Cerebellar cortex (tissue), 1 donor: ENCODE data around the gene CHMP6.

Source experiments
- DNase-seq: peaks from one replicate; pipeline ENCODE4 v3.0.0-alpha.2; 2015; ENCODE audit warnings: low spot score

CHMP6 gene

DNA sequence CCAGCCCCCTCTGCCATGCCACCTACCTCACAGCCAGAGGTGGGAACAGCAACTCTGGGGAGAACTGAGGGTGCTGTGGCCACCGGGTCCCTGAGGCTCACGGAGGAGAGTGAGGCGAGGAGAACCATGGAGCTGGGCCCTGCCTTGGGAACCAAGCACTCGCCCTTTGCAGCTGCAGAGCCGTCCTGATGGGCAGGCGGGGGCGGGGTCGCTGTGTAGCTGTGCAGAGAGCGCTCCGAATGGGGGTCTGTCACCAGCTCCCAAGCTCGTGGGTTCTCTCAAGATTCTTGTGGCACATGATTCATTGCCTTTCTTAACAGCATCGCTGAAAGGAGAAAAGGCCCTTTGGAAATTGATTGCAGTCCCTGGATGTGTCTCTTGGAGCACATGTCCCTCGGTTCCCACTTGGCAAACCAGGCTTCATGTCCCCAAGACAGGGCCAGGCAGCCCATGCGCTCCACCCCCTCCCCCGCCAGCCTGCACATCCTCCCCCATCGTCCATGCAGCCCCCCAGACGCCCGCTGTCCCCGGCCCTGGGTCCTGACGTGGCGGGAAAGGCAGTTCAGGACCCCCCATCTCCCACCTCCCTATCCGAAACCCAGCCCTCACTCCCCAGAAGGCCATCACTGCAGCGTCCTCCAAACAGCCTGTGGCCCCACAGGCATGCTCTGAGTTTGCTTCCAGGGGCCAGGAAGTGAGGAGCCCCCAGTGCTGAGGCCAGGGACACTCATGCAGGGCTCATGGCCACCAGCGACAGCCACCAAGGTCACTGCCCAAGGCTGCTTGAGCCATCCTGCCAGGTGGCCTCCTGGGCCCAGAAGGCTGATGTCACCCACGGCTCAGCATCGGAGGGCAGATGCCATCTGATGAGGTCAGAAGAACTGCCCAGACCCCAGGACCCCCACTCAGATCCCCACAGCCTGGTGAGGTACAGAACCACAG is 20.6 kb upstream of the CHMP6 start:
- DNase-seq: no peak

DNA sequence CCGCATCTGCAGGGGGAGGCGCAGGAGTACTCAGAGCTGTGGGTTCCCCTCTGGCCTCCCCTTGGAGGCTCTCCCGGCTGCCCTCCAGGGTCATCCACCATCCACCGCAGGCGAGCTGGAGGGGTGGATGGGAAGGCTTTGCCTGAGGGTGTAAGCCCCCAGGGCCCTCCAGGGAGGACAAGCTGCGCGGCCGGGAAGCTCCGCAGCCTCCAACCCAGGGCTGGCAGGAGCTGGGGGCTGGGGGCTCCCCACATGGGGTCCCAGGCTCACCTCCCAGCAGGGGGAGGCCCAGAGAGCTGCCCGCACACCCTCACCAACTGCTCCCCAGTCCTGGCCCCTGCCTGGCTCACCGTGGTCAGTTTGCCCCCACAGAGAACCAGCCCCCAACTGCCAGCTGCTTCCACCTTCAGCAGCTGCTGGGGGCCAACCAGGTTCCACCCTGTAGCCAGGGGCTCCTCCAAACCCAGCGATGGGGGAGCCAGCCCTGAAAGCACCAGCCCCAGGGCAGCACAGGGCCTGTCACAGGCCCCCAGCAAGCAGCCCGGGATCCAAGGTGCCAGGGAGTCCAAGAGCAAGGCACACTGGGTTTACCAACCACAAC is 19.8 kb upstream of the CHMP6 start:
- no peak for DNase-seq

DNA sequence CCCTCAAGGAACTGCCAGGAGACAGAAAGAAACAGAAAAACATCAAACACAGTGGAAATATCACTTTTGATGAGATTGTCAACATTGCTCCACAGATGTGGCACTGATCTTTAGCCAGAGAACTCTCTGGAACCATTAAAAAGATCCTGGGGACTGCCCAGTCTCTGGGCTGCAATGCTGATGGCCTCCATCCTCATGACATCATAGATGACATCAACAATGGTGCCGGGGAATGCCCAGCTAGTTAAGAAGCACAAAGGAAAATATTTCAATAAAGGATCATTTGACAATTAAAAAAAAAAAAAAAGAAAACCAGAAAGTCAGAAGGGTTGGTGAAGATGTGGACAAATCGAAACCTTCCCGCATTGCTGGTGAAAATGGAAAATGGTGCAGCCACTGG is 14.9 kb upstream of the CHMP6 start:
- DNase-seq: no peak

DNA sequence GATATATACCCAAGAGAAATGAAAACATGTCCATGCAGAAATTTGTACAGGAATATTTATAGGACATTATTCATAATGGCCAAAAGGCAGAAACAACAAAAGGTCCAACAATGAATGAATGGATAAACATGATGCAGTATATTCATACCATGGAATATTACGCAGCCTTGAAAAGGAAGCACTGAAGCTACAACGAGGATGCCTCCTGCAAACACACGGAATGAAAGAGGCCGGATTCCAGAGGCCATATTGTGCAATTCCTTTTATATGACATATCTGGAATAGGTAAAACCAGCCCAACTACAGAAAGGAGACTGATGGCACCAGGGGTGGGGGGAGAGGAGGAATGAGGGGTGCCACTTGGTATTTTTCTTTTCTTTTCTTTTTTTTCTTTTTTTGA is 14.5 kb upstream of the CHMP6 start:
- no peak for DNase-seq

DNA sequence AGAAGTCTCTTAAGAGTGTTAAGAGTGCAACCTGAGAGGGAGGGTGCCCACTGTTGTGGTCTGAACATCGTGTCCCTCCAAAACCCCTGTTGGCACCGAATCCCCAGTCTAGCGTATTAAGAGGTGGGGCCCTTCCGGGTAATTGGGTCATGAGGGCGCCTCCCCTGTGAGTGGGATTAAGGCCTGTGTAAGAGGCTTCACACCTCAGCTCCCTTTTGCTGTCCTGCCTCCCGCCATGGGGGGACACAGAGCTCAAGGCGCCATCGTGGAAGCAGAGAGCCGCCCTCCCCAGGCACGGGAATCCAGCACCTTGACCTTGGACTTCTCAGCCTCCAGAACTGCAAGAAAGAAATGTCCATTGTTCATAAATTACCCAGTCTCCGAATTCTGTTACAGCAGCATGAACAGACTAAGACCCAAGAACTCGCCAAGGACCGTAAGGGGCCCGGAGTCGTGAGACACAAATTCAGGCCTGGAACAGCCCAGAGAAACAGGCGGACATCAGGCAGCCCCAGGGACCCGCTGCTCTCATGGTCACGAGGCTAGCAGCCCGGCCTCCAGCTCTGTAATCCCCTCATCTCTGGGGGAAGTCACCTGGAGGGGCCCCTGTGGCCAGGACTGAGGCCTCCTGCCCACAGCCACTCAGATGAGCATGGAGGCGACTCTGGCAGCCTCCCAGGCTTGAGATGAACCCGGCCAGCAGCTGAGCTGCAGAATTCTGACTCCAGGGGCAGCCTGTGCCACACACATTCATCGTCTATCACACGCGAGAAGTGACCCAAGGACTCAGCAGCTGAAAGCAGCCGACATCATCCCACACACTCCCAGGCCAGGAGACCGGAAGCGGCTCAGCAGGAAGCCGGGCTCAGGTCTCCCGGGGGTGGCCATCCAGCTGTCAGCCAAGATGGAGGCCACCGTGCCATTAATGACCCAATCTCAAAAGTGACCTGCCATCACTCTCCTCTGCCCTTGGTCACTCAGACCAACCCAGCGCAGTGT is 12.8 kb upstream of the CHMP6 start:
- no peak for DNase-seq

DNA sequence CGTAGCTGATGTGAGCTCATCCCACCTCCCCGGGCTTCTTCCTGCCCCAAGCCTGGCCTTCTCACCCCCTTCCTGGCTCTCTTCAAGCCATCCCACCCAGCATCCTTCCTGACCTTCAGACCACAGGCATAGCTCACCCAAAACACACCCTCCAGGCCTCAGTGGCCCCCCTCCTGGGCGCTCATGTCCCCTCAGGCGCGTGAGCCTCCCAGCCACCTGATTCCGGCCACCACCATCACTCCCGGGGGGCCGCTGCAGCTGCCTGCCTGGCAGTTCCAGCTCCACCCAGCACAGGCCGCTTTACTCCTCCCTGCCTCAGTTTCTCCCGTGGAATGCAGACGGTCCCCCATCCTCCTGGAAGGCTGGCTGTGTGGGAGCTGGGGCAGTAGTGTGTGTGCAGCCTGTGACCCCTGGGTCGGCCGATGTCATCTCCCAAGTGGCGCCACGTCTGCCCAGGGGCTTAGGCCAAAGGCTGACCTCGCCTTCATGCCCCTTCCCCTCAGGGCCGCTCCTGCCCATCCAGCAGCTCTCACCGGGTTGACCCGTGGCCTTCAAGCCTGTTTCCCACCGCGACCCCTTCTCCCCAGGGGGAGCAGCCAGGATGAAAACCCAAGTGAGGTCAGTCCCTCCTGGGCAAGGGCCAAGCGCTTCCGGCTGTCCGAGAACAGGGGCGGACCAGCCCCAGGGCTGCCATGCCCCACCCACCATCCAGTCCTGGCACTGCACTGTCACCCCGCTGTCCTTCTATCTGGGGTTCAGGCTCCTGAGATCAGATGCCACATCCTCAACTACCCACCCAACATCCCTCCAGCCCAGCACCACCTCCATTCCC is 11.9 kb upstream of the CHMP6 start:
- no peak for DNase-seq

DNA sequence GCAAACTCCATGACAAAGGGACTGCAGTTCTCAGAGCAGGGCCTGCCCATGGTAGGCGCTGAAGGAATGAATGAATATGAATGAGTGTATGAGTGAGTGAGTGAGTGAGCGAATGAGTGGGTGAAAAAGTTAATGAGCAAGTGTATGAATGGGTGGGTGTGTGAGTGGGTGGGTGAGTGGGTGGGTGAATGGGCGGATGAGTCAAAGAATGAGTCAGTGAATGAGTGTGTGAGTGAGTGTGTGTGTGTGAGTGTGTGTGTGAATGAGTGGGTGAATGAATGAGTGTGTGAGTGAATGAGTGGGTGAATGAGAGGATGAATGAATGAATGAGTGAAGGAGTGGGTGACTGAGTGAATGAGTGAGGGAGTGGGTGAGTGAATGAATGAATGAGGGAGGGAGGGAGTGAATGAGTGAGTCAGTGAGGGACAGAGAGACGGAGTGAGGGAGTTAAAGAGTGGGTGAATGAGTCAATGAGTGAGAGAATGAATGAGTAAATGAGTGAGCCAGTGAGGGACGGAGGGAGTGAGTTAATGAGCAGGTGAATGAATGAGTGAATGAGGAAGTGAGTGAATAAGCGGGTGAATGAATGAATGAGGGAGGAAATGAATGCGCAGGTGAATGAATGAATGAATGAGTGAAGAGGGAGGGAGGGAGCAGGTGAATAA is 11.1 kb upstream of the CHMP6 start:
- no peak for DNase-seq

DNA sequence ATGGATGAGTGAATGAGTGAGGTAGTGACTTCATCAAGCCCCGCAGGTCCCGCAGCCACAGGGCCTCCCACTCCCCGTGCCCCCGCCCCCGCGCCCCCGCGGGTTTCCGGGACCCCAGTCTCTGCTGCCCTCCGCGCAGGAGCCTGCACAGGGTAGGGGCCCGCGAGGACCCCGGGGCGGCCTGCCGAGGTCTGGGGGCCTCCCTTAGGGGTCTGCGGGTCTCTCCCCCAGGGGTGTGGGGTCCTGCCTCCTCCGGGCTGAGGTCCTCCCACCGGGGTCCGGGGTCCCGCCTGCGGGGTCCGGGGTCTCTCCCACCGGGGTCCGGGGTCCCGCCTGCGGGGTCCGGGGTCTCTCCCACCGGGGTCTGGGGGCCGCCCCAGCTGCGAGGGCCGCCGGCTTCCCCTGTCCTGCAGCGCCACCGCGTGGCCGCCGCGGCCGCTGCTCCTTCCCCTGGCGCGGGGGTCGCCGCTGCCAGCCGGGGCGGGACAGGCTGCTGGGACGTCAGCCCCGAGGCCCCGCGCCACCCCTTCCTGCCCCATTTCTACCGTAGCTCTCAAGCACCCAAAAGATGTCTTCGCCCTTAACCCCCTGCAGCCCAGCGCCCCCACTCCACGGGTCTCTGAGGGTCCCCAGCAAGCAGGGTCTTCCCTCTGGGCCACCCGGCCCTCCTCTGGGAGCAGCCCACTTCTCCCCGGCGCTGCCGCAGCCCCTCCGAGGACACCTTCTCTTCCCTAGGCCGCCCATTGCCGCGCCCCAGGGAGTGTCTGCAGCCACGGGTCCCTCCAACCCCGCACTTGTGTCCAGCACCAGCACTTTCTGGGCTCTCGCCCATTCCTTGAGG is 10.4 kb upstream of the CHMP6 start:
- no peak for DNase-seq

DNA sequence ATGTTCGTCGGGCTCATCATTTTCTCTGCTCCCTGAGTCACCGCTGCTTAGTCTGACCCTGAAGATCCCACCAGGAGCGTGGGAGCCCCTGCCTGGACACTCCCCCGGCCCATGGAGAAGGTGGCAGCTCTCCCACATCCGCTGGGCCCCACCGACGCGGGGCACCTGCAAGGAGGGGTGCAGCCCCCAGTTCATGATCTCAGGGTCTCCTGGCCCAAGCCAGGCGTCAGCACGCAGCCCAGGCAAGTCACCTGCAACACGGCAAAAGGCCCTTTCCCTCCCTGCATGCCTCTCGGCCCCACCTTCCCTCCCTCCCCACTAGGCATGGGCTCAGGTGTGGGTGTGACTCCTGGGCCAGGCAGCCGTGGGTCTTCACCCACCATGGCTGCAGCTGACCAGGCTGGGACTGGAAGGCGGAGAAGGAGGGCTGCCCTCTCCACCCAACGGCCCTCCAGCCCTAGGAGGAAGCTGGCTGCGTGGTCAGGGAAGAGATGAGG is 9.7 kb upstream of the CHMP6 start:
- DNase-seq: no peak

DNA sequence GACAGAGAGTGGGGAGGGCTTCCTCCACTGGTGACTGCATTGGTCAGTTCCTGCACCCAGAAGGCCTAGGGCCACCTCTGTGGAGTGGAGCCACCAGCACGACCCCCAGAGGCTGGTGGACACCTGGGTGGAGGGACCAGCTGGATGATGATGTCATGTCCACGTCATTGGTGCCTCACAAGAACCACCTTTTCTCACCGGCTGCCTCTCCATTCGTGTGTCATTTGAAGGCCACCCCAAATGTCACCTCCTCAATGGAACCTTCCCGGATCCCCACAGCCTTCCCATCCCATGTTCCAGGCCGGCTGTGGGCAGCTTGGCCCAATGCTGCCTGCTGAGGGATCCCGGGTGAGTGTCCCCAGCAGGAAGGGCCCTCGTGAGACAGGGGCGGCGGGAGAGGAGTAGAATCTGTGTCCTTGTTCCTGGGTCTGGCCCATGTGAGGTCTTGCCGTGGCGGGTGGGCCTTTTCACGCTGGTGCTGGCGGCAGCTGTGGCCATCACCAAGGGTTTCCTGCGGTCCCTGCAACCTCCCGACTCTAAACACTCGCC is 9.1 kb upstream of the CHMP6 start:
- DNase-seq: no peak

DNA sequence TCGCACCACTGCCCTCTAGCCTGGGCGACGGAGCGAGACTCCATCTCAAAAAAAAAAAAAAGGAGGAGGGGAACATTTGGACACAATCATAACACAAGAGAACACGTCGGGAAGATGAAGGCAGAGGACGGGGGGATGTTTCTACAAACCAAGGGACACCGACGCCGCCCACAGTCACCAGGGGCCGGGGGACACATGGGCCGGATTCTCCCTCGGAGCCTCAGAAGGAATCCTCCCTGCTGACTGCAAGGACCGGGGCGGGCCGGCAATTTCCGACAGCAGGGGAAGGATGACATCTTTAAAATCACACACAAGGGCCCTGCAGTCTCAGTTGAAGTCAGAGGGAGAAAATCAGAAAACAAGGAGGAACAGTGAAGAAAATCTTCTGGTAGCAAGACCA is 8.1 kb upstream of the CHMP6 start:
- no peak for DNase-seq

DNA sequence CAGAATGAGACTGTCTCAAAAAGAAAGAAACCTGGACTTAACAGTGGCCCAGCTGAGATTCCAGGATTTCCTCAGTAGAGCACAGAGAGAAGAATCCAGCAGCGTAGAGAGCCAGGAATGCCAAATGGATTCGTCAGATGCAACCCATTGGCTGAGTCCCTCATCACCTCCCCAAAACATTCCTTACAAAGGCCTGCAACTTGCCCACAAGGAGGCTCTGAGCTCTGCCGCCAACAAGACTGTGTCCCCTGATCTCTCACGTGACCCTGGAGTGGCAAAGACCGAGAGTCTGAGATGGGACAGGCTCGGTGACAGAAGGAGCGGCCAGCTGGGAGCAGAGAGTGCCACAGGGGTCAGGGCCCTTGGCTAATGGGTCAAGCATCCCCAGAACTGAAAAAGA is 6.9 kb upstream of the CHMP6 start:
- peak; percentile 74 for DNase-seq

DNA sequence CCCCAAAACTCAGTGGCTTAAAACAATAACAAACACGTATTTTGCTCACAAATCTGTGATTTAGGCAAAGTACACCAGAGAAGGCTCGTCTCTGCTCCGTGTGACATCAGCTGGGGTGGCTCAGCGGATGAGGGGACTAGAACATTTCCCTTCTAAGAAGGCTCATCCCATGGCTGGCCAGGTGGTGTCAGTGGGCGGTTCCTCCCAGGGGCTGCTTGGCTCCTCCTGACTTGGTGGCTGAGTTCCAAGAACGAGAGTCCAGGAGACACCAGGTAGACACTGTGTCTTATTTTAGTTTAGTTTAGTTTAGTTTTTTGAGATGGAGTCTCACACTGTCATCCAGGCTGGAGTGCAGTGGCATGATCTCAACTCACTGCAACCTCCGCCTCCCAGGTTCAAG is 5.6 kb upstream of the CHMP6 start:
- DNase-seq: no peak

DNA sequence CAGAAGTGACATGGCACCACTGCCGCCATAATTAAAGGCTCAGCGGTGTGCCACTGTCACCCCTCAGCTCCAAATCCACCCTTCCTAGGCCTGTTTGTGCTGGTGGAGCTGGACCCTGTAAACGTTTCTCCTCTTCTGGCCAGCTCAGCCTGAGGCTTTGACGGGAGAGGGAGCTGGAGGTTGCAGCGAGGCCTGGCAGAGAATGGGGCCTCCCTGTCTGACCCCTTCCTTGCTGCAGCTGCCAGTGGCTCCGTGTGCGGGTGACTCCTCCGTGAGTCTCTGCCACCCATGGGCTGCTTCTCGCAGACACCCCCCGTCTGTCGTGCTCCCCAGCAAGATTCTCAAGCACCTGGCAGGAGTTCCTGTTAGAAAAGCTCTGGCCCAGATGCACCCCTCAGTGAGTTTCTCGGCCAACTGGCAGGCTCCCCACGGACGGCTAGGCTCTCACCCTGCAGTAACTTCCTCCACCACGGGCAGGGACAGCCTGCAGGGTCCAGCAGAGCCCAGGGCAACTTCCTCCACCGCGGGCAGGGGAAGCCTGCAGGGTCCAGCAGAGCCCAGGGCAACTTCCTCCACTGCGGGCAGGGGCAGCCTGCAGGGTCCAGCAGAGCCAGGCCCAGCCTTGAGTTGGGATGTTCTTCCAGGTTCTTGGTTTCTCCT is 4.7 kb upstream of the CHMP6 start:
- DNase-seq: no peak

DNA sequence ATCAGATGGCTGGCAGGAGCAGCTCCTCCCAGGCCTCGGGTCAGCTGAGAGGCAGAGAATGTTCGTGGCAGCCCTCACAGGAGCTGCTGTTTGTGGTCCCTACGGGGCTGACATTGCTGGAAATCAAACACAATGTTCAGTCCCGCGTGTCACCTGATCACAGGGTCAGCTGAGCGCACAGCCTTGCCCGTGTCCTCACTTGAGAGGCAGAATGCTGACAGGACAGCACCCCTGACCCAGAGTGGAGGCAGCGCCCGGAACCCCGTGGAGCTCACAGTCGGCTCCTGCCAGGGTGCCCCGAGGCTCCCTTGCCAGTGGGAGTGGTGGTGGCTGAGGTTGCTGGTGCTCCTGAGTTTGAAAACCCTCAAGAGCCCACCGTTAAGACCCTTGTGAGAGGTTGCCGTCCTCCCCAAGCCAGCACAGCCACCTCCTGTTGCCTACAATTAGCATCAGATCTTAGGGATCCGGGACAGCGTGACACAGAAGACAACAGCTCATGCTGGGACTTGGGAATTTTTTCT is 3.6 kb upstream of the CHMP6 start:
- DNase-seq: no peak

DNA sequence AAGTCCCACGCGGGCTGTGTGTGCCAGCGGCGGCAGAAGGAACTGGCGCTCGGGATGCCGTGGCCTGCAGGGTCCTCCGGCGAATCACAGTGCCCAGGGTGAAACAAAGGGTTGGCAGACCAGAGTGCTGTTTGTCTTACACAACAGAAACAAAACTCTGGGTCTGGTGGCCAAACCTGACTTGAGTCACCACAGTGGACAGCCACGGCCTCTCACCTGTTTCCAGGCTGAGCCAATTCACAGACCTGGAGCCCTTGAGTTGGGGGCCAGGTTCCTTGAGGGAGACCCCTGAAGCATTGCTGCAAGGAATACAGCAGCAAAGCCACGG is 2.1 kb upstream of the CHMP6 start:
- DNase-seq: no peak

DNA sequence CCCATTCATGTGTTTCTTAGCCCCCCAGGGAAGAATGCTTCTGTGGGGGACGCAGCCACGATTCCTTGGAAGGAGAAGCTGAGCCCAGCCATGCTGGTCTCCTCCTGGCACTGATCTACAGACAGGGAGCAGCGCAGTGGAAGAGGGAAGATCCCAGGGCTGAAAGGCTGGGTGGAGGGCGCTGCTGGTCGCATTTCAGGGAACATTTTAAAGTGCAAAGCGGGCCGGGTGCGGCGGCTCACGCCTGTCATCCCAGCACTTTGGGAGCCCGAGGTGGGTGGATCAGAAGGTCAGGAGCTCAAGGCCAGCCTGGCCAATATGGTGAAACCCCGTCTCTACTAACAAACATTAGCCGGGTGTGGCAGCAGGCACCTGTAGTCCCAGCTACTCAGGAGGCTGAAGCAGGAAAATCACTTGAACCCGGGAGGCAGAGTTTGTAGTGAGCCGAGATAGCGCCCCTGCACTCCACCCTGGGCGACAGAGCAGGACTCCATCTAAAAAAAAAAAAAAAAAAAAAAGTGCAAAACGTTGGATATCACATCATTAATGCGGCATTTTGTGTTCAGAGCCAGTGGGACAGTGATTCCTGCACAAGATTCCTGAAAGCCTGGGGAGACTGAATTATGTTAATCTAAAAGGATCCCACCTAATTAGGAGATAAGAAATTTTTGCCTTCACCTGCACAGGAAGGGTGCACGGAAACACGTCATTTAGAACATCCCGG is 558 bp upstream of the CHMP6 start:
- DNase-seq: no peak
